H9 (cell line): ENCODE data around the gene UNCX. TPM values are rescaled to one million over a fixed set of nuclear protein-coding genes. Genes with fewer than 3 reads are reported as not detected.

ENCODE experiments used
- DNase-seq: peaks from one replicate; pipeline ENCODE4 v3.0.0-alpha.2; 2017
- H2AFZ ChIP-seq: one replicate; pipeline ENCODE4 v1.6.1; 2013; ENCODE audit warnings: mild to moderate bottlenecking, low read length, control low read depth, moderate library complexity
- H2AK5ac ChIP-seq: 2 replicates; pipeline ENCODE4 v1.6.1; 2013; ENCODE audit warnings: low read length, control low read depth, mixed read lengths; ENCODE audit not compliant: insufficient read length
- H2BK120ac ChIP-seq: one replicate; pipeline ENCODE4 v1.6.1; 2013; ENCODE audit warnings: low read depth, mild to moderate bottlenecking, low read length, control low read depth, inconsistent platforms; ENCODE audit not compliant: poor library complexity, severe bottlenecking
- H2BK12ac ChIP-seq: 2 replicates; pipeline ENCODE4 v1.6.1; 2013; ENCODE audit warnings: low read length, control low read depth, mixed read lengths, low read depth; ENCODE audit not compliant: insufficient read length
- H2BK15ac ChIP-seq: 2 replicates; pipeline ENCODE4 v1.6.1; 2013; ENCODE audit warnings: low read depth, low read length, control low read depth
- H2BK20ac ChIP-seq: one replicate; pipeline ENCODE4 v1.6.1; 2013; ENCODE audit warnings: low read depth, mild to moderate bottlenecking, low read length, control low read depth, inconsistent platforms; ENCODE audit not compliant: poor library complexity, severe bottlenecking
- H2BK5ac ChIP-seq: 2 replicates; pipeline ENCODE4 v1.6.1; 2013; ENCODE audit warnings: low read length, control low read depth, mixed read lengths; ENCODE audit not compliant: insufficient read length
- H3K14ac ChIP-seq: 2 replicates; pipeline ENCODE4 v1.6.1; 2013; ENCODE audit warnings: low read length, control low read depth; ENCODE audit not compliant: insufficient read depth
- H3K18ac ChIP-seq: 2 replicates; pipeline ENCODE4 v1.6.1; 2013; ENCODE audit warnings: low read depth, mild to moderate bottlenecking, mixed read lengths, low read length, control low read depth; ENCODE audit not compliant: insufficient read length
- H3K23ac ChIP-seq: 2 replicates; pipeline ENCODE4 v1.6.1; 2013; ENCODE audit warnings: low read length, control low read depth, mixed read lengths, low read depth; ENCODE audit not compliant: insufficient read length
- H3K23me2 ChIP-seq: 2 replicates; pipeline ENCODE4 v1.6.1; 2013; ENCODE audit warnings: low read depth, mild to moderate bottlenecking, mixed read lengths, low read length, control low read depth; ENCODE audit not compliant: insufficient read length, poor library complexity, severe bottlenecking
- H3K27ac ChIP-seq: 2 replicates; pipeline ENCODE4 v1.5.1; 2013; ENCODE audit warnings: low read length, control low read depth, mixed read lengths, low read depth; ENCODE audit not compliant: insufficient read length
- H3K27me3 ChIP-seq: 2 replicates; pipeline ENCODE4 v1.6.1; 2013; ENCODE audit warnings: low read length, control low read depth, inconsistent platforms; ENCODE audit not compliant: insufficient read depth
- H3K4ac ChIP-seq: 2 replicates; pipeline ENCODE4 v1.6.1; 2013; ENCODE audit warnings: low read depth, mild to moderate bottlenecking, control low read depth, inconsistent platforms, low read length, moderate library complexity
- H3K4me1 ChIP-seq: 2 replicates; pipeline ENCODE4 v1.6.1; 2013; ENCODE audit warnings: low read length, control low read depth, inconsistent platforms; ENCODE audit not compliant: insufficient read depth
- H3K4me2 ChIP-seq: 2 replicates; pipeline ENCODE4 v1.6.1; 2013; ENCODE audit warnings: low read length, control low read depth, mixed read lengths; ENCODE audit not compliant: insufficient read length, insufficient read depth
- H3K56ac ChIP-seq: 2 replicates; pipeline ENCODE4 v1.6.1; 2013; ENCODE audit warnings: low read depth, mild to moderate bottlenecking, mixed read lengths, low read length, control low read depth; ENCODE audit not compliant: insufficient read length
- H3K79me1 ChIP-seq: 2 replicates; pipeline ENCODE4 v1.6.1; 2013; ENCODE audit warnings: low read depth, mild to moderate bottlenecking, moderate library complexity, low read length, control low read depth, inconsistent platforms; ENCODE audit not compliant: insufficient read depth, poor library complexity, severe bottlenecking
- H3K79me2 ChIP-seq: 2 replicates; pipeline ENCODE4 v1.6.1; 2013; ENCODE audit warnings: low read length, control low read depth, inconsistent platforms; ENCODE audit not compliant: insufficient read depth
- H3K9ac ChIP-seq: 2 replicates; pipeline ENCODE4 v1.6.1; 2013; ENCODE audit warnings: low read length, control low read depth, mixed read lengths; ENCODE audit not compliant: insufficient read length; ENCODE audit errors: extremely low read depth
- H3K9me3 ChIP-seq: one replicate; pipeline ENCODE4 v1.6.1; 2013; ENCODE audit warnings: low read depth, low read length, inconsistent platforms; ENCODE audit not compliant: control insufficient read depth
- H3T11ph ChIP-seq: one replicate; pipeline ENCODE4 v1.6.1; 2013; ENCODE audit warnings: mild to moderate bottlenecking, low read length, control low read depth, inconsistent platforms
- H4K20me1 ChIP-seq: one replicate; pipeline ENCODE4 v1.6.1; 2013; ENCODE audit not compliant: control insufficient read depth, insufficient read length, insufficient read depth
- H4K5ac ChIP-seq: 2 replicates; pipeline ENCODE4 v1.6.1; 2013; ENCODE audit warnings: low read depth, mild to moderate bottlenecking, mixed read lengths, low read length, control low read depth; ENCODE audit not compliant: insufficient read length
- H4K8ac ChIP-seq: replicated peaks from 2 replicates; pipeline ENCODE4 v1.6.1; 2013; ENCODE audit warnings: low read length, control low read depth, mixed read lengths, low read depth; ENCODE audit not compliant: insufficient read length
- H4K91ac ChIP-seq: 2 replicates; pipeline ENCODE4 v1.6.1; 2013; ENCODE audit warnings: low read depth, mild to moderate bottlenecking, moderate library complexity, mixed read lengths, low read length, control low read depth; ENCODE audit not compliant: insufficient read length
- H3K27ac Mint-ChIP-seq, 3 experiments: 2 replicates in 2 of 3; 3 replicates in 1 of 3; pipeline ENCODE4 v1.8.0; 2020 to 2021; ENCODE audit warnings: mixed read lengths in 3 of 3, mild to moderate bottlenecking in 1 of 3, moderate library complexity in 1 of 3
- H3K27me3 Mint-ChIP-seq: 2 replicates; pipeline ENCODE4 v1.8.0; 2021; ENCODE audit warnings: low read depth, mild to moderate bottlenecking, moderate library complexity, mixed read lengths
- H3K36me3 Mint-ChIP-seq, 3 experiments: 2 replicates in 2 of 3; 3 replicates in 1 of 3; pipeline ENCODE4 v1.8.0; 2020 to 2021; ENCODE audit warnings: low read depth in 3 of 3, mixed read lengths in 3 of 3; ENCODE audit not compliant: insufficient read depth in 1 of 3
- H3K4me1 Mint-ChIP-seq, 2 experiments: 2 replicates each; pipeline ENCODE4 v1.8.0; 2020; ENCODE audit warnings: mixed read lengths in 2 of 2
- H3K4me3 Mint-ChIP-seq, 2 experiments: 2 replicates in 1 of 2; 3 replicates in 1 of 2; pipeline ENCODE4 v1.8.0; 2020 to 2021; ENCODE audit warnings: mild to moderate bottlenecking in 2 of 2, mixed read lengths in 2 of 2, moderate library complexity in 1 of 2
- H3K9me3 Mint-ChIP-seq, 2 experiments: 2 replicates in 1 of 2; 3 replicates in 1 of 2; pipeline ENCODE4 v1.8.0; 2020; ENCODE audit warnings: mild to moderate bottlenecking in 2 of 2, mixed read lengths in 2 of 2, moderate library complexity in 1 of 2
- WGBS: extraction: QIAGEN DNeasy Blood & Tissue Kit; methylation state at CpG from one replicate; pipeline ENCODE4 v1.1.7; 2013; ENCODE audit warnings: missing lambda C conversion rate, low lambda C conversion rate, mixed read lengths; ENCODE audit not compliant: insufficient read length; ENCODE audit errors: extremely low coverage; 5-methylcytosine and 5-hydroxymethylcytosine counted together
- total RNA-seq: library from RNA; stranded (reverse); gene quantifications from 2 replicates; pipeline ENCODE4 v1.2.1, GENCODE V29; 2021
- TF ChIP-seq, protein P1 (sequence below): fragments of 200-600 bp; sonication (generic); conservative IDR thresholded peaks from 3 replicates; pipeline ENCODE4 v1.8.0; 2021; ENCODE audit warnings: antibody characterized with exemption, mild to moderate bottlenecking

The UNCX gene
- total RNA-seq, 1 experiment from 2014 or later, result not detected

DNA sequence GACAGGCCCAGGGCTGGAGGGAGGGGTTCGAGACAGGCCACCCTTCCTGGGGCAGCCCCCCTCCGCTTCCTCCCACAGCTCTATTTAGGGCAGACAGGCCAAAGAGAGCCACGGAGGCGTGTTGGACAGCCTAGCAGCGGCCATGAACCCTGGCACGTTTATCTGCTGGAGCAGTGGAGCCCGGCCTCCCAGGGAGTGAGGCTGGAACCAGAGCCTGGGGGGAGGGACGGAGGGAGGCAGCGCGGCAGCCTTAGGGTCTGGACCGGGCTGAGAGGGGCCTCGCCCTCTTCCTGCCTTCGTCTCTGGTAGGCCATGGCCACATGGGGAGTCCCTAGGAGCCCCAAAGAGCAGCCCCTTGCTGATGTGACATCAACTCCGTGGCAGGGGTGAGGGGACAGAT, 17.1 kb downstream of the UNCX start:
- Histone ChIP-seq H3K18ac (no peak overlapping the region), H3K79me1 (no peaks in the 10 kb centered on the region), H3K23me2 (no peaks in the 10 kb centered on the region), H3K79me2 (no peaks in the 10 kb centered on the region), H3K4me1 (no peaks in the 10 kb centered on the region; the same call in 1 of the 2 replicates), H3K4me2 (no peak overlapping the region), H2AFZ (no peak overlapping the region), H3K56ac (no peak overlapping the region), H3T11ph (no peak overlapping the region), H2BK12ac (no peak overlapping the region), H3K4ac (no peak overlapping the region), H4K5ac (no peak overlapping the region), H2BK20ac (no peak overlapping the region), H4K91ac (no peak overlapping the region), H4K20me1 (no peaks in the 10 kb centered on the region), H3K27me3 (peaks cover 45% of the 10 kb centered on the region), H4K8ac (no peak overlapping the region), H3K9me3 (no peaks in the 10 kb centered on the region), H2BK15ac (no peak overlapping the region), H3K9ac (no peak overlapping the region), H3K14ac (no peak overlapping the region), H2AK5ac (no peak overlapping the region), H3K27ac (no peak overlapping the region), H2BK5ac (no peak overlapping the region), H3K23ac (no peak overlapping the region), H2BK120ac (no peak overlapping the region)
- TF ChIP-seq, protein P1, sequence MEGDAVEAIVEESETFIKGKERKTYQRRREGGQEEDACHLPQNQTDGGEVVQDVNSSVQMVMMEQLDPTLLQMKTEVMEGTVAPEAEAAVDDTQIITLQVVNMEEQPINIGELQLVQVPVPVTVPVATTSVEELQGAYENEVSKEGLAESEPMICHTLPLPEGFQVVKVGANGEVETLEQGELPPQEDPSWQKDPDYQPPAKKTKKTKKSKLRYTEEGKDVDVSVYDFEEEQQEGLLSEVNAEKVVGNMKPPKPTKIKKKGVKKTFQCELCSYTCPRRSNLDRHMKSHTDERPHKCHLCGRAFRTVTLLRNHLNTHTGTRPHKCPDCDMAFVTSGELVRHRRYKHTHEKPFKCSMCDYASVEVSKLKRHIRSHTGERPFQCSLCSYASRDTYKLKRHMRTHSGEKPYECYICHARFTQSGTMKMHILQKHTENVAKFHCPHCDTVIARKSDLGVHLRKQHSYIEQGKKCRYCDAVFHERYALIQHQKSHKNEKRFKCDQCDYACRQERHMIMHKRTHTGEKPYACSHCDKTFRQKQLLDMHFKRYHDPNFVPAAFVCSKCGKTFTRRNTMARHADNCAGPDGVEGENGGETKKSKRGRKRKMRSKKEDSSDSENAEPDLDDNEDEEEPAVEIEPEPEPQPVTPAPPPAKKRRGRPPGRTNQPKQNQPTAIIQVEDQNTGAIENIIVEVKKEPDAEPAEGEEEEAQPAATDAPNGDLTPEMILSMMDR, result no peak
- Mint-ChIP-seq H3K9me3 (peaks cover 0 to 3% of the 10 kb centered on the region in 2 experiments; a peak in 2 of 5 replicates), H3K27me3 (peaks cover 84% of the 10 kb centered on the region), H3K36me3 (peaks cover 0 to 1% (median 0%) of the 10 kb centered on the region in 3 experiments; a peak in 1 of 7 replicates), H3K27ac (no peak overlapping the region), H3K4me3 (no peak overlapping the region), H3K4me1 (peaks cover 7 to 19% of the 10 kb centered on the region in 2 experiments)
- no CpG with 5 or more reads among the region's 14 CpGs for WGBS
- no peak for DNase-seq
